ENCODE results near the gene ZNF622.

ZNF622 gene

GRCh38 chr5:16465544-16466432 lies at the start of gene ZNF622:
ZNF622 (minus strand) TSS chr5:16465800; CDS start chr5:16465665, 135 bp downstream.
- DNase-seq (ENCODE audit: low spot score), result peak; percentile 84
- peak; percentile 69 for FAIRE-seq

GRCh38 chr5:16510098-16510497 lies 44.5 kb upstream of the ZNF622 start:
- FAIRE-seq, result no peak

GRCh38 chr5:16508730-16509531 lies 43.3 kb upstream of the ZNF622 start:
- FAIRE-seq, result peak; percentile 93
- peak; percentile 76 for DNase-seq (ENCODE audit: low spot score)

More at GRCh38 chr5:16510098-16510497, 44.5 kb upstream of the ZNF622 start:
- no peak for DNase-seq (ENCODE audit: low spot score)

- no peak for DNase-seq (ENCODE audit: low spot score)
- no peak for FAIRE-seq
These were observed 42.1 kb upstream of the ZNF622 start for GRCh38 chr5:16507716-16508115.

GRCh38 chr5:16505904-16506303 lies 40.3 kb upstream of the ZNF622 start:
- DNase-seq (ENCODE audit: low spot score) (no peak), FAIRE-seq (no peak)

- FAIRE-seq (no peak), DNase-seq (ENCODE audit: low spot score) (no peak)
These were observed 39.7 kb upstream of the ZNF622 start for GRCh38 chr5:16505140-16505891.

- no peak for FAIRE-seq
- DNase-seq (ENCODE audit: low spot score), result no peak
These were observed 39.0 kb upstream of the ZNF622 start for GRCh38 chr5:16504571-16504970.

GRCh38 chr5:16502866-16503265 lies 37.3 kb upstream of the ZNF622 start:
- FAIRE-seq (peak; percentile 40), DNase-seq (ENCODE audit: low spot score) (no peak)

GRCh38 chr5:16500024-16500423 lies 34.4 kb upstream of the ZNF622 start:
- FAIRE-seq (no peak), DNase-seq (ENCODE audit: low spot score) (no peak)

GRCh38 chr5:16497546-16497945 lies 31.9 kb upstream of the ZNF622 start:
- FAIRE-seq, result no peak

GRCh38 chr5:16493261-16493660 lies 27.7 kb upstream of the ZNF622 start:
- FAIRE-seq, result no peak
- no peak for DNase-seq (ENCODE audit: low spot score)

More at GRCh38 chr5:16497546-16497945, 31.9 kb upstream of the ZNF622 start:
- DNase-seq (ENCODE audit: low spot score), result no peak

GRCh38 chr5:16492398-16493140 lies 27.0 kb upstream of the ZNF622 start:
- DNase-seq (ENCODE audit: low spot score) (peak; percentile 50), FAIRE-seq (peak; percentile 33)

- DNase-seq (ENCODE audit: low spot score) (no peak), FAIRE-seq (no peak)
These were observed 25.3 kb upstream of the ZNF622 start for GRCh38 chr5:16490911-16491310.

- peak; percentile 68 for DNase-seq (ENCODE audit: low spot score)
- peak; percentile 90 for FAIRE-seq
These were observed 23.8 kb upstream of the ZNF622 start for GRCh38 chr5:16489322-16489791.

GRCh38 chr5:16487456-16487855 lies 21.9 kb upstream of the ZNF622 start:
- DNase-seq (ENCODE audit: low spot score), result no peak
- no peak for FAIRE-seq

- peak; percentile 4 for FAIRE-seq
- DNase-seq (ENCODE audit: low spot score), result peak; percentile 41
These were observed 21.1 kb upstream of the ZNF622 start for GRCh38 chr5:16486711-16487111.

GRCh38 chr5:16485656-16486055 lies 20.1 kb upstream of the ZNF622 start:
- FAIRE-seq, result peak; percentile 27
- DNase-seq (ENCODE audit: low spot score), result no peak

GRCh38 chr5:16484081-16484480 lies 18.5 kb upstream of the ZNF622 start:
- FAIRE-seq, result no peak
- DNase-seq (ENCODE audit: low spot score), result no peak

- DNase-seq (ENCODE audit: low spot score), result no peak
These were observed 17.8 kb upstream of the ZNF622 start for GRCh38 chr5:16483361-16483760.

GRCh38 chr5:16482891-16483290 lies 17.3 kb upstream of the ZNF622 start:
- FAIRE-seq (no peak), DNase-seq (ENCODE audit: low spot score) (no peak)

More at GRCh38 chr5:16483361-16483760, 17.8 kb upstream of the ZNF622 start:
- FAIRE-seq, result no peak

All from RCC 7860 (cell line).